H1 (cell line): Measurements from ENCODE around the gene CDC7. TPM values are rescaled to one million over a fixed set of nuclear protein-coding genes. Genes with fewer than 3 reads are reported as not detected.

Experiments
- CTCF ChIA-PET: fragments of 300-600 bp; sonication (Branson Sonifier 250); formaldehyde crosslinking; loops from one replicate; lab custom pipeline; 2021; ENCODE audit not compliant: partially characterized antibody; lab: Charles Lee
- POLR2A ChIA-PET: fragments of 300-600 bp; sonication (Branson Sonifier 250); formaldehyde crosslinking; loops from one replicate; lab custom pipeline; 2021; ENCODE audit warnings: inconsistent platforms; ENCODE audit not compliant: partially characterized antibody; lab: Charles Lee
- DNase-seq, 2 experiments: peaks; one replicate each; pipeline versions ENCODE4 v3.0.0 to v3.0.0-alpha.2; 2010 to 2022; ENCODE audit warnings: low spot score in 2 of 2, low read depth in 1 of 2, mixed read lengths in 1 of 2
- FAIRE-seq: peaks from 2 replicates; lab custom pipeline; 2011; peaks lifted over from hg19 to GRCh38; lab: Jason Lieb, UNC
- H2AFZ ChIP-seq: 2 replicates; pipeline ENCODE4 v1.8.1; 2012; ENCODE audit warnings: low read length, inconsistent platforms
- H2AK5ac ChIP-seq: 2 replicates; pipeline ENCODE4 v1.6.1; 2013; ENCODE audit warnings: low read depth, low read length
- H2BK120ac ChIP-seq: replicated peaks from 2 replicates; pipeline ENCODE3; 2013; ENCODE audit warnings: low read depth, low read length, inconsistent platforms
- H2BK12ac ChIP-seq: 2 replicates; pipeline ENCODE4 v1.6.1; 2013; ENCODE audit warnings: low read depth, low read length
- H2BK15ac ChIP-seq: 2 replicates; pipeline ENCODE4 v1.6.1; 2013; ENCODE audit warnings: low read length
- H2BK20ac ChIP-seq: 2 replicates; pipeline ENCODE4 v1.6.1; 2013; ENCODE audit warnings: low read length
- H2BK5ac ChIP-seq: 2 replicates; pipeline ENCODE4 v1.6.1; 2013; ENCODE audit warnings: low read depth, low read length
- H3K14ac ChIP-seq: 2 replicates; pipeline ENCODE4 v1.6.1; 2013; ENCODE audit warnings: inconsistent platforms; ENCODE audit not compliant: insufficient read length
- H3K18ac ChIP-seq: 2 replicates; pipeline ENCODE4 v1.6.1; 2013; ENCODE audit warnings: low read length; ENCODE audit errors: extremely low read depth
- H3K23ac ChIP-seq: 2 replicates; pipeline ENCODE4 v1.6.1; 2013; ENCODE audit warnings: inconsistent platforms; ENCODE audit not compliant: insufficient read length
- H3K23me2 ChIP-seq: 2 replicates; pipeline ENCODE4 v1.6.1; 2013; ENCODE audit warnings: low read depth, low read length
- H3K27ac ChIP-seq: 2 replicates; pipeline ENCODE4 v1.6.1; 2011; ENCODE audit warnings: low read depth, low read length, inconsistent platforms
- H3K27me3 ChIP-seq, 4 experiments: replicated peaks in 1 of 4; 1 replicate in 1 of 4; 2 replicates in 3 of 4; pipeline versions ENCODE4 v1.6.1 to v1.8.1; 2011 to 2013; ENCODE audit warnings: low read length in 3 of 4, mild to moderate bottlenecking in 3 of 4, inconsistent platforms in 2 of 4, mixed read lengths in 2 of 4, moderate library complexity in 1 of 4; ENCODE audit not compliant: control insufficient read depth in 3 of 4, insufficient read depth in 3 of 4; ENCODE audit errors: extremely low read depth in 1 of 4
- H3K36me3 ChIP-seq, 4 experiments: 2 replicates each; pipeline versions ENCODE4 v1.6.1 to v1.8.1; 2011 to 2013; ENCODE audit warnings: mild to moderate bottlenecking in 4 of 4, low read length in 3 of 4, moderate library complexity in 2 of 4, control low read depth in 1 of 4, inconsistent platforms in 1 of 4; ENCODE audit not compliant: insufficient read depth in 4 of 4, control insufficient read depth in 2 of 4
- H3K4ac ChIP-seq: replicated peaks from 2 replicates; pipeline ENCODE3; 2013; ENCODE audit warnings: low read length, low read depth, mixed read lengths, inconsistent platforms; ENCODE audit not compliant: insufficient read length
- H3K4me1 ChIP-seq, 4 experiments: replicated peaks in 1 of 4; 1 replicate in 1 of 4; 2 replicates in 3 of 4; pipeline versions ENCODE4 v1.6.1 to v1.8.1; 2011 to 2013; ENCODE audit warnings: low read length in 3 of 4, inconsistent platforms in 2 of 4, mixed read lengths in 1 of 4; ENCODE audit not compliant: insufficient read depth in 4 of 4, control insufficient read depth in 3 of 4
- H3K4me2 ChIP-seq, 2 experiments: 2 replicates each; pipeline versions ENCODE4 v1.6.1 to v1.8.1; 2011 to 2013; ENCODE audit warnings: low read depth in 2 of 2, low read length in 2 of 2, control low read depth in 1 of 2, inconsistent platforms in 1 of 2, mild to moderate bottlenecking in 1 of 2; ENCODE audit not compliant: insufficient read depth in 1 of 2
- H3K4me3 ChIP-seq, 4 experiments: fragments of 200-600, 300-600 bp in 1 of 4; sonication (generic), shearing (Covaris generic), sonication (Bioruptor Twin) in 1 of 4; 2 replicates each; pipeline versions ENCODE4 v1.5.1 to v1.8.1; 2011 to 2016; ENCODE audit warnings: low read length in 4 of 4, low read depth in 3 of 4, control low read depth in 2 of 4, inconsistent platforms in 2 of 4, mild to moderate bottlenecking in 2 of 4, mixed read lengths in 1 of 4, moderate library complexity in 1 of 4; ENCODE audit not compliant: insufficient read depth in 2 of 4; ENCODE audit errors: extremely low read depth in 1 of 4
- H3K56ac ChIP-seq: replicated peaks from 2 replicates; pipeline ENCODE3; 2013; ENCODE audit warnings: low read depth, mild to moderate bottlenecking, mixed read lengths, low read length, inconsistent platforms; ENCODE audit not compliant: insufficient read length
- H3K79me1 ChIP-seq: 2 replicates; pipeline ENCODE4 v1.6.1; 2013; ENCODE audit warnings: low read depth, low read length, control low read depth
- H3K79me2 ChIP-seq, 2 experiments: 2 replicates each; pipeline versions ENCODE4 v1.6.1 to v1.8.1; 2012 to 2013; ENCODE audit warnings: low read length in 2 of 2, mild to moderate bottlenecking in 2 of 2, inconsistent platforms in 1 of 2; ENCODE audit not compliant: insufficient read depth in 2 of 2, control insufficient read depth in 1 of 2
- H3K9ac ChIP-seq, 4 experiments: replicated peaks in 1 of 4; 1 replicate in 1 of 4; 2 replicates in 3 of 4; pipeline versions ENCODE4 v1.6.1 to v1.8.1; 2011 to 2013; ENCODE audit warnings: low read depth in 3 of 4, low read length in 3 of 4, control low read depth in 2 of 4, mild to moderate bottlenecking in 2 of 4, moderate library complexity in 2 of 4, inconsistent platforms in 1 of 4; ENCODE audit errors: extremely low read depth in 1 of 4
- H3K9me3 ChIP-seq, 2 experiments: 2 replicates each; pipeline versions ENCODE4 v1.6.1 to v1.8.1; 2012 to 2013; ENCODE audit warnings: mild to moderate bottlenecking in 2 of 2, moderate library complexity in 2 of 2, control low read depth in 1 of 2, inconsistent platforms in 1 of 2, low read depth in 1 of 2, low read length in 1 of 2, mixed read lengths in 1 of 2; ENCODE audit not compliant: insufficient read depth in 2 of 2
- H4K20me1 ChIP-seq, 2 experiments: replicated peaks in 1 of 2; 2 replicates each; pipeline versions ENCODE3 to v1.8.1; 2011 to 2013; ENCODE audit warnings: inconsistent platforms in 2 of 2, low read length in 2 of 2, mild to moderate bottlenecking in 1 of 2; ENCODE audit not compliant: insufficient read depth in 2 of 2, control insufficient read depth in 1 of 2
- H4K5ac ChIP-seq: 2 replicates; pipeline ENCODE4 v1.6.1; 2013; ENCODE audit warnings: low read length, low read depth, mixed read lengths, inconsistent platforms; ENCODE audit not compliant: insufficient read length
- H4K8ac ChIP-seq: 2 replicates; pipeline ENCODE4 v1.8.0; 2013; ENCODE audit warnings: mild to moderate bottlenecking, moderate library complexity, low read length, inconsistent platforms; ENCODE audit not compliant: insufficient read depth; ENCODE audit errors: extremely low read depth
- H4K91ac ChIP-seq: replicated peaks from 2 replicates; pipeline ENCODE3; 2013; ENCODE audit warnings: low read length, mixed read lengths, inconsistent platforms; ENCODE audit not compliant: insufficient read length
- BCL11A ChIP-seq, 2 experiments: IDR thresholded peaks; one replicate each; pipeline ENCODE4 v1.6.1; 2011; ENCODE audit warnings: low read depth in 2 of 2, low read length in 2 of 2, mild to moderate bottlenecking in 2 of 2
- CEBPB ChIP-seq: IDR thresholded peaks from 2 replicates; pipeline ENCODE4 v1.6.1; 2012; ENCODE audit warnings: low read depth, low read length
- JUND ChIP-seq: IDR thresholded peaks from 2 replicates; pipeline ENCODE4 v1.6.1; 2011; ENCODE audit warnings: mild to moderate bottlenecking, improper control_type of control experiment, low read length
- NRF1 ChIP-seq: IDR thresholded peaks from 2 replicates; pipeline ENCODE4 v1.6.1; 2011; ENCODE audit warnings: mild to moderate bottlenecking, low read depth, low read length, improper control_type of control experiment
- POLR2AphosphoS5 ChIP-seq: IDR thresholded peaks from 2 replicates; pipeline ENCODE4 v1.6.1; 2011; ENCODE audit warnings: low read depth, low read length
- POU5F1 ChIP-seq: IDR thresholded peaks from 2 replicates; pipeline ENCODE4 v1.6.1; 2011; ENCODE audit warnings: low read depth, mild to moderate bottlenecking, low read length, moderate library complexity
- SIX5 ChIP-seq: IDR thresholded peaks from 2 replicates; pipeline ENCODE4 v1.6.1; 2011; ENCODE audit warnings: mild to moderate bottlenecking, low read depth, low read length
- SUZ12 ChIP-seq: fragments of 200-600 bp; sonication (generic); IDR thresholded peaks from 2 replicates; pipeline ENCODE4 v1.6.1; 2012; ENCODE audit warnings: mild to moderate bottlenecking, inconsistent platforms, low read length, moderate library complexity, mixed read lengths
- WGBS, 2 experiments: shearing (Covaris generic) in 1 of 2; methylation state at CpG; one replicate each; pipeline versions ENCODE4 v1.1.6 to v1.1.7; 2013 to 2015; ENCODE audit warnings: low lambda C conversion rate in 2 of 2, mixed read lengths in 2 of 2, inconsistent platforms in 1 of 2, low coverage in 1 of 2, missing lambda C conversion rate in 1 of 2; ENCODE audit not compliant: insufficient replicate concordance in 2 of 2, insufficient coverage in 1 of 2, insufficient read length in 1 of 2; ENCODE audit errors: extremely low coverage in 1 of 2, missing lambda C conversion rate in 1 of 2; 5-methylcytosine and 5-hydroxymethylcytosine counted together
- polyA plus RNA-seq, 7 experiments: library from polyadenylated mRNA; depleted of rRNA in 3 of 7; stranded (reverse) in 5 of 7; unstranded in 2 of 7; fragments of >200 nt in 5 of 7; fragments of 200-250 nt in 2 of 7; gene quantifications; 1 replicate in 5 of 7; 2 replicates in 1 of 7; 4 replicates in 1 of 7; pipeline versions ENCODE4 v1.2.1 to v1.2.3, GENCODE V29; 2011 to 2013; ENCODE audit warnings: missing spikeins in 2 of 7, mixed read lengths in 2 of 7
- total RNA-seq: library from RNA; stranded (reverse); fragmentation: NEBNext Ultra II Directional; extraction: Animal tissue kit (Norgen Biotek cat#: 25700); gene quantifications from 2 replicates; pipeline ENCODE4 v1.2.1, GENCODE V29; 2021
- TF ChIP-seq, protein P1 (sequence below), 3 experiments: IDR thresholded peaks; 1 replicate in 2 of 3; 2 replicates in 1 of 3; pipeline versions ENCODE4 v1.5.1 to v1.6.1; 2011; ENCODE audit warnings: low read length in 3 of 3, mild to moderate bottlenecking in 3 of 3, inconsistent platforms in 2 of 3, low read depth in 1 of 3, moderate library complexity in 1 of 3; ENCODE audit not compliant: insufficient read depth in 1 of 3; ENCODE audit errors: control extremely low read depth in 1 of 3

Gene CDC7
- total and polyA plus RNA-seq, 2 of the 8 experiments (the other 6 are each of a cell fraction or from before 2014, with no cell fraction given): 12.2 to 34.4 TPM

DNA sequence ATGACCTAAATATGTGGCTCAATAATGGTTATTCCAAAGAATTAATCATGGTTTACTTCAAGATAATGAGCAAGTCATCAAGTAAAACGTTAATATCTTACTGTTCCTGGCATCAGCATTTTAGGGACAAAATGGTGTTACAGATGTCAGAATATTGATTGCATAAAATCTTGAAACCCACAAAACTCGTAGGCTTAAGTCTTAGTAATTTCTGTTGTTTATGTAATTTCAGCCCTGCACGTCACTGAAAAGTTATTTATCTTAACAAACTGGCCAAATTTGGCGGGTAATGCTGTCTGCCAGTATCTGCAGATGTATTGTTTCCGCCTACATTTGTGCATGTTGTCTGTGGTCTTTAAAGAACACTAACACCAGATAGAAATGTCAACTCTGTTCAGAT, 25.8 kb downstream of the CDC7 start:
- H2BK5ac ChIP-seq: no peak overlapping the region
- H3K4me1 ChIP-seq: no peaks in the 10 kb centered on the region
- DNase-seq (no peak), FAIRE-seq (no peak)
- H3K14ac ChIP-seq: no peak overlapping the region
- no peaks in the 10 kb centered on the region for H4K20me1 ChIP-seq
- no peak overlapping the region for H3K23ac ChIP-seq
- ChIA-PET POLR2A (no interaction called here), CTCF (interaction anchor here (0.7 kb wide), 1 partner anchor 243 kb away, joined by 3 read pairs; no protein-coding TSS in a partner anchor)
- no peak overlapping the region for H3K18ac ChIP-seq
- no peak overlapping the region for H2AFZ ChIP-seq
- no peak overlapping the region for H2BK12ac ChIP-seq
- H3K4me2 ChIP-seq: no peak overlapping the region
- H3K4ac ChIP-seq: no peak overlapping the region
- no peak overlapping the region for H4K8ac ChIP-seq
- H2AK5ac ChIP-seq: no peak overlapping the region
- no peaks in the 10 kb centered on the region for H3K9me3 ChIP-seq
- peak overlapping the region in 1 of 4 experiments; percentile 34; a peak in 1 of 7 replicates for H3K9ac ChIP-seq
- no peak for TF ChIP-seq POU5F1
- TF ChIP-seq POLR2AphosphoS5: no peak
- TF ChIP-seq SUZ12: no peak
- no peak for TF ChIP-seq SIX5
- TF ChIP-seq BCL11A (IDR thresholded peaks at IDR 0.05; ENCODE audit: low read depth in 2 of 2, low read length in 2 of 2): no peak
- TF ChIP-seq JUND: no peak
- TF ChIP-seq NRF1: no peak
- TF ChIP-seq, protein P1, sequence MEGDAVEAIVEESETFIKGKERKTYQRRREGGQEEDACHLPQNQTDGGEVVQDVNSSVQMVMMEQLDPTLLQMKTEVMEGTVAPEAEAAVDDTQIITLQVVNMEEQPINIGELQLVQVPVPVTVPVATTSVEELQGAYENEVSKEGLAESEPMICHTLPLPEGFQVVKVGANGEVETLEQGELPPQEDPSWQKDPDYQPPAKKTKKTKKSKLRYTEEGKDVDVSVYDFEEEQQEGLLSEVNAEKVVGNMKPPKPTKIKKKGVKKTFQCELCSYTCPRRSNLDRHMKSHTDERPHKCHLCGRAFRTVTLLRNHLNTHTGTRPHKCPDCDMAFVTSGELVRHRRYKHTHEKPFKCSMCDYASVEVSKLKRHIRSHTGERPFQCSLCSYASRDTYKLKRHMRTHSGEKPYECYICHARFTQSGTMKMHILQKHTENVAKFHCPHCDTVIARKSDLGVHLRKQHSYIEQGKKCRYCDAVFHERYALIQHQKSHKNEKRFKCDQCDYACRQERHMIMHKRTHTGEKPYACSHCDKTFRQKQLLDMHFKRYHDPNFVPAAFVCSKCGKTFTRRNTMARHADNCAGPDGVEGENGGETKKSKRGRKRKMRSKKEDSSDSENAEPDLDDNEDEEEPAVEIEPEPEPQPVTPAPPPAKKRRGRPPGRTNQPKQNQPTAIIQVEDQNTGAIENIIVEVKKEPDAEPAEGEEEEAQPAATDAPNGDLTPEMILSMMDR (IDR thresholded peaks at IDR 0.05; ENCODE audit: control extremely low read depth in 1 of 3, insufficient read depth in 1 of 3, low read depth in 1 of 3, low read length in 3 of 3): no peak
- no peak for TF ChIP-seq CEBPB
- no peak overlapping the region for H3K4me3 ChIP-seq
- H4K91ac ChIP-seq: no peak overlapping the region
- H3K23me2 ChIP-seq: no peaks in the 10 kb centered on the region
- H2BK15ac ChIP-seq: no peak overlapping the region
- H2BK120ac ChIP-seq: no peak overlapping the region
- H3K79me1 ChIP-seq: no peaks in the 10 kb centered on the region
- no peak overlapping the region for H3K27ac ChIP-seq
- no peaks in the 10 kb centered on the region for H3K27me3 ChIP-seq
- no peak overlapping the region for H4K5ac ChIP-seq
- H3K36me3 ChIP-seq: peaks cover 0 to 12% (median 2%) of the 10 kb centered on the region in 4 experiments; a peak in 2 of 8 replicates
- WGBS, 2 experiments: 80% methylated on average over 5 of the region's 5 CpGs; no CpG with 5 or more reads in 1 of the 2 experiments
- no peak overlapping the region for H2BK20ac ChIP-seq
- no peaks in the 10 kb centered on the region for H3K79me2 ChIP-seq
- no peak overlapping the region for H3K56ac ChIP-seq
